ENCODE measurements around the gene CLEC16A.
"Not testable (repeated sequence)": the region's sequence is repeated elsewhere in the genome, so short reads cannot be mapped to it uniquely, and the experiment has no call there.

CLEC16A gene

GRCh38 chr16:11088074-11088730 lies 143.8 kb downstream of the CLEC16A start:
- DNase-seq = no peak

- DNase-seq = peak in 1 of 3 experiments; percentile 12
Observed at GRCh38 chr16:11088831-11089230, 144.5 kb downstream of the CLEC16A start.

GRCh38 chr16:11089504-11090124 lies 145.2 kb downstream of the CLEC16A start:
- DNase-seq = no peak

- no peak for DNase-seq
Observed at GRCh38 chr16:11090232-11090631, 145.9 kb downstream of the CLEC16A start.

- no peak for DNase-seq
Observed at GRCh38 chr16:11091021-11091785, 146.8 kb downstream of the CLEC16A start.

- no peak for DNase-seq
Observed at GRCh38 chr16:11092788-11093571, 148.6 kb downstream of the CLEC16A start.

GRCh38 chr16:11093572-11094074 lies 149.3 kb downstream of the CLEC16A start:
- DNase-seq = no peak

- peak in 1 of 3 experiments; percentile 38 for DNase-seq
Observed at GRCh38 chr16:11094075-11094856, 149.9 kb downstream of the CLEC16A start.

GRCh38 chr16:11094857-11095565 lies 150.6 kb downstream of the CLEC16A start:
- DNase-seq = no peak

- no peak for DNase-seq
Observed at GRCh38 chr16:11095935-11096334, 151.6 kb downstream of the CLEC16A start.

GRCh38 chr16:11097094-11097786 lies 152.9 kb downstream of the CLEC16A start:
- DNase-seq = no peak

GRCh38 chr16:11097787-11098167 lies 153.4 kb downstream of the CLEC16A start:
- no peak for DNase-seq

GRCh38 chr16:11098601-11099390 lies 154.4 kb downstream of the CLEC16A start:
- no peak for DNase-seq

GRCh38 chr16:11099672-11100205 lies 155.4 kb downstream of the CLEC16A start:
- DNase-seq = no peak

GRCh38 chr16:11100239-11100750 lies 155.9 kb downstream of the CLEC16A start:
- no peak for DNase-seq

- no peak for DNase-seq
Observed at GRCh38 chr16:11101283-11101682, 156.9 kb downstream of the CLEC16A start.

- DNase-seq = no peak
Observed at GRCh38 chr16:11101695-11102522, 157.5 kb downstream of the CLEC16A start.

GRCh38 chr16:11102523-11102898 lies 158.1 kb downstream of the CLEC16A start:
- DNase-seq = no peak

- DNase-seq = not testable (repeated sequence)
Observed at GRCh38 chr16:11103301-11103700, 158.9 kb downstream of the CLEC16A start.
